IMR-90 (cell line): ENCODE results near the gene CTBP1. TPM values are rescaled to one million over a fixed set of nuclear protein-coding genes. Genes with fewer than 3 reads are reported as not detected.

Experiments
- ATAC-seq: fragments of 200-7000 bp; cut with Tn5 transposase; 2 replicates; pipeline ENCODE4 v1.9.1; 2020; ENCODE audit warnings: low read depth, mild to moderate bottlenecking, moderate library complexity
- BruUV-seq: library from RNA; stranded (reverse); fragments of 400-500 nt; replicated peaks from 2 replicates; lab custom pipeline; 2021; lab: Mats Ljungman, UMichigan
- CTCF ChIA-PET: fragments of 300-600 bp; formaldehyde crosslinking; extraction: SDS; loops from one replicate; lab custom pipeline; 2021; ENCODE audit warnings: antibody characterized with exemption; lab: Yijun Ruan, JAX
- POLR2A ChIA-PET: fragments of 300-600 bp; sonication (Branson Sonifier 250); formaldehyde crosslinking; loops from one replicate; lab custom pipeline; 2022; ENCODE audit warnings: antibody characterized with exemption; ENCODE audit not compliant: unreplicated experiment; lab: Charles Lee
- DNase-seq: peaks from one replicate; pipeline ENCODE4 v3.0.0; 2013
- H2AFZ ChIP-seq: replicated peaks from 2 replicates; pipeline ENCODE3; 2013; ENCODE audit warnings: low read length, mild to moderate bottlenecking; ENCODE audit not compliant: poor library complexity
- H2AK5ac ChIP-seq: 2 replicates; pipeline ENCODE4 v1.6.1; 2013; ENCODE audit warnings: low read depth, low read length, inconsistent platforms
- H2AK9ac ChIP-seq: replicated peaks from 2 replicates; pipeline ENCODE3; 2013; ENCODE audit warnings: mild to moderate bottlenecking, low read depth, low read length, moderate library complexity; ENCODE audit not compliant: poor library complexity
- H2BK120ac ChIP-seq: 2 replicates; pipeline ENCODE4 v1.6.1; 2013; ENCODE audit warnings: low read depth, low read length, inconsistent platforms
- H2BK15ac ChIP-seq: 3 replicates; pipeline ENCODE4 v1.6.1; 2013; ENCODE audit warnings: low read depth, low read length, inconsistent platforms
- H2BK20ac ChIP-seq: 2 replicates; pipeline ENCODE4 v1.6.1; 2013; ENCODE audit warnings: low read depth, mild to moderate bottlenecking, inconsistent platforms, low read length, moderate library complexity
- H2BK5ac ChIP-seq: 2 replicates; pipeline ENCODE4 v1.6.1; 2013; ENCODE audit warnings: mild to moderate bottlenecking, low read depth, low read length, inconsistent platforms; ENCODE audit not compliant: poor library complexity, severe bottlenecking
- H3K14ac ChIP-seq: replicated peaks from 2 replicates; pipeline ENCODE4 v1.6.1; 2013; ENCODE audit warnings: low read depth, low read length, inconsistent platforms
- H3K18ac ChIP-seq: 2 replicates; pipeline ENCODE4 v1.6.1; 2013; ENCODE audit warnings: low read depth, low read length, control low read depth
- H3K23ac ChIP-seq: 2 replicates; pipeline ENCODE4 v1.6.1; 2013; ENCODE audit warnings: low read depth, low read length, inconsistent platforms
- H3K27ac ChIP-seq: 2 replicates; pipeline ENCODE4 v1.5.1; 2013; ENCODE audit warnings: mild to moderate bottlenecking, control low read depth, low read length; ENCODE audit not compliant: insufficient read depth
- H3K27me3 ChIP-seq: 2 replicates; pipeline ENCODE4 v1.6.1; 2013; ENCODE audit warnings: low read length; ENCODE audit not compliant: control insufficient read depth, insufficient read depth
- H3K36me3 ChIP-seq: 2 replicates; pipeline ENCODE4 v1.6.1; 2013; ENCODE audit warnings: low read length, mixed read lengths; ENCODE audit not compliant: control insufficient read depth, insufficient read depth
- H3K4ac ChIP-seq: 2 replicates; pipeline ENCODE4 v1.6.1; 2013; ENCODE audit warnings: low read depth, low read length, inconsistent platforms
- H3K4me1 ChIP-seq: 2 replicates; pipeline ENCODE4 v1.6.1; 2013; ENCODE audit warnings: low read length, mixed read lengths; ENCODE audit not compliant: control insufficient read depth, insufficient read depth
- H3K4me2 ChIP-seq: 2 replicates; pipeline ENCODE4 v1.6.1; 2013; ENCODE audit warnings: low read depth, mild to moderate bottlenecking, control low read depth, low read length, moderate library complexity
- H3K4me3 ChIP-seq: 2 replicates; pipeline ENCODE4 v1.5.1; 2013; ENCODE audit warnings: low read depth, mild to moderate bottlenecking, control low read depth, low read length, moderate library complexity; ENCODE audit not compliant: insufficient read depth
- H3K56ac ChIP-seq: 2 replicates; pipeline ENCODE4 v1.6.1; 2013; ENCODE audit warnings: low read length, inconsistent platforms; ENCODE audit not compliant: insufficient read depth; ENCODE audit errors: extremely low read depth
- H3K79me1 ChIP-seq, 2 experiments: 2 replicates each; pipeline ENCODE4 v1.6.1; 2013; ENCODE audit warnings: low read length in 2 of 2, inconsistent platforms in 1 of 2, low read depth in 1 of 2
- H3K9ac ChIP-seq: 2 replicates; pipeline ENCODE4 v1.6.1; 2013; ENCODE audit warnings: low read depth, low read length, control low read depth
- H3K9me1 ChIP-seq: 2 replicates; pipeline ENCODE4 v1.6.1; 2013; ENCODE audit warnings: low read length, inconsistent platforms; ENCODE audit not compliant: insufficient read depth
- H3K9me3 ChIP-seq: 2 replicates; pipeline ENCODE4 v1.6.1; 2013; ENCODE audit warnings: low read length; ENCODE audit not compliant: control insufficient read depth, insufficient read depth
- H4K20me1 ChIP-seq: 2 replicates; pipeline ENCODE4 v1.6.1; 2013; ENCODE audit warnings: low read length, inconsistent platforms; ENCODE audit not compliant: insufficient read depth
- H4K5ac ChIP-seq: 2 replicates; pipeline ENCODE4 v1.6.1; 2013; ENCODE audit warnings: mild to moderate bottlenecking, low read depth, low read length, control low read depth
- H4K8ac ChIP-seq, 2 experiments: 2 replicates each; pipeline ENCODE4 v1.6.1; 2013; ENCODE audit warnings: low read depth in 2 of 2, low read length in 2 of 2, control low read depth in 1 of 2, inconsistent platforms in 1 of 2
- H4K91ac ChIP-seq: 2 replicates; pipeline ENCODE4 v1.6.1; 2013; ENCODE audit warnings: low read depth, low read length, inconsistent platforms; ENCODE audit not compliant: insufficient read depth
- CEBPB ChIP-seq: IDR thresholded peaks from 2 replicates; pipeline ENCODE4 v1.6.1; 2012; ENCODE audit warnings: low read depth, low read length, improper control_type of control experiment
- ELK1 ChIP-seq: fragments of 150-350 bp; IDR thresholded peaks from 2 replicates; pipeline ENCODE4 v1.6.1; 2016; ENCODE audit warnings: low read depth, mild to moderate bottlenecking, low read length, moderate library complexity, borderline replicate concordance
- FOS ChIP-seq: fragments of 150-350 bp; IDR thresholded peaks from 2 replicates; pipeline ENCODE4 v1.6.1; 2016; ENCODE audit warnings: low read depth, low read length
- MAFK ChIP-seq: IDR thresholded peaks from 2 replicates; pipeline ENCODE4 v1.6.1; 2012; ENCODE audit warnings: low read depth, low read length, improper control_type of control experiment
- MAZ ChIP-seq: IDR thresholded peaks from 2 replicates; pipeline ENCODE4 v1.6.1; 2012; ENCODE audit warnings: low read depth, mild to moderate bottlenecking, low read length, improper control_type of control experiment, moderate library complexity, borderline replicate concordance
- RAD21 ChIP-seq: IDR thresholded peaks from 2 replicates; pipeline ENCODE4 v1.6.1; 2012; ENCODE audit warnings: low read length, improper control_type of control experiment
- RFX5 ChIP-seq: IDR thresholded peaks from 2 replicates; pipeline ENCODE4 v1.8.0; 2012; ENCODE audit warnings: low read depth, mild to moderate bottlenecking, low read length, moderate library complexity
- SMC3 ChIP-seq: fragments of 150-350 bp; IDR thresholded peaks from 2 replicates; pipeline ENCODE4 v1.6.1; 2016; ENCODE audit warnings: low read depth, mild to moderate bottlenecking, antibody characterized with exemption, low read length, moderate library complexity
- WGBS, 2 experiments: methylation state at CpG; one replicate each; pipeline versions ENCODE4 v1.1.5 to v1.1.7; 2013; ENCODE audit warnings: missing lambda C conversion rate in 2 of 2; ENCODE audit not compliant: insufficient read length in 1 of 2; ENCODE audit errors: extremely low coverage in 2 of 2; 5-methylcytosine and 5-hydroxymethylcytosine counted together
- dilution Hi-C: fragments of 300-500 bp; cut with HindIII; formaldehyde crosslinking; loops from one replicate; pipeline ENCODE4 v1.14.3; 2018; ENCODE audit warnings: low sequenced_read_pairs; ENCODE audit not compliant: unreplicated experiment
- in situ Hi-C: fragments of 300-500 bp; cut with MboI; formaldehyde crosslinking; loops from 3 replicates; pipeline ENCODE4 v1.14.3; 2019; ENCODE audit warnings: low sequenced_read_pairs, inconsistent platforms, mixed read lengths
- intact Hi-C: fragments of 100-400 bp; cut with micrococcal nuclease; formaldehyde crosslinking; loops from 2 replicates; pipeline ENCODE4 v1.10.0; 2022
- polyA plus RNA-seq, 3 experiments: library from polyadenylated mRNA; depleted of rRNA; stranded (reverse); fragments of >200 nt; gene quantifications; 2 replicates each; pipeline ENCODE4 v1.2.3, GENCODE V29; 2012; ENCODE audit warnings: low replicate concordance in 1 of 3
- total RNA-seq: library from RNA; depleted of rRNA; stranded (reverse); fragments of >200 nt; gene quantifications from 2 replicates; pipeline ENCODE4 v1.2.3, GENCODE V29; 2012

The CTBP1 gene
- total and polyA plus RNA-seq, 2 of the 4 experiments (the other 2 are of a cell fraction) = 147 to 212 TPM

DNA sequence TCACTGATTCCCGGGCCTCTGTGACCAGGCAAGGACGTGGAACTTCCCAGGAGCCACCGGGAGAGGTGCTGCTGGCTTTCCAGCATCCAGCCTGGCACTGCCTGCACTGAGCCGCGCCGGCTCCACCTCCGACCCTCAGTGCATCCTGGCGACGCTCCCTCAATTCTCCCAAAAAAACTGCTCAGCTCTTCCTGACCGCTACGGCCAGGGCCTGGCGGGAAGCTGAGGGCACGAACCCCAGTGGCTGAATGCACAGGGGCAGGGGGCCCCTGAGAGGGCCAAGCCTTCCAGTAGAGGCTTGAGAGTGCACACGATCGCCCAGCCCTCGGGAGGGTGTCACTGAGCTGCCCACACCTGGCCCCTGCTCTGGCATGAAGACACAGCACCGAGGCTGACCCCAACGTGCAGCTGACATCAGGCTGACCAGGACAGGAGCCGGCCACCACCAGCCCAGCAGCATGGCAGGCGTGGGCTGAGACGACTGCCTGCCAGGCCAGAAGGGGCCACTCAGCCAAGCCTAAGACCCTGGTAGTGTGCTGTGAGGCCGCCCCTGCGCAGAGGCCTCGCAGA lies 6.9 kb downstream of the CTBP1 start:
- no peak overlapping the region for H3K4me2 ChIP-seq
- no peak overlapping the region for H2BK120ac ChIP-seq
- no peak overlapping the region for H2BK20ac ChIP-seq
- no peak overlapping the region for H3K9ac ChIP-seq
- H3K14ac ChIP-seq = no peak overlapping the region
- H2BK5ac ChIP-seq = no peak overlapping the region
- no peak for ATAC-seq
- peaks cover 41% of the 10 kb centered on the region for H3K36me3 ChIP-seq
- peaks cover 90% of the 10 kb centered on the region for H4K20me1 ChIP-seq
- H3K27ac ChIP-seq = no peak overlapping the region
- no peak overlapping the region for H4K8ac ChIP-seq
- 78% methylated on average over 13 of the region's 24 CpGs; no CpG with 5 or more reads in 1 of the 2 experiments for WGBS, 2 experiments
- H4K91ac ChIP-seq = no peak overlapping the region
- no peak overlapping the region for H4K5ac ChIP-seq
- intact Hi-C loops = no loop called here
- DNase-seq = no peak
- peaks cover 32% of the 10 kb centered on the region for H3K9me1 ChIP-seq
- no peak overlapping the region for H3K18ac ChIP-seq
- dilution Hi-C loops = no loop called here
- peaks cover 6 to 67% of the 10 kb centered on the region in 2 experiments; a peak in 3 of 4 replicates for H3K79me1 ChIP-seq
- H3K4me3 ChIP-seq = no peak overlapping the region
- ChIA-PET POLR2A (no interaction called here), CTCF (no interaction called here)
- H3K4ac ChIP-seq = no peak overlapping the region
- no TSS peak for BruUV-seq
- H3K27me3 ChIP-seq = no peaks in the 10 kb centered on the region
- H2AFZ ChIP-seq = no peak overlapping the region
- no peak overlapping the region for H2BK15ac ChIP-seq
- no peak overlapping the region for H3K56ac ChIP-seq
- no peak overlapping the region for H3K23ac ChIP-seq
- H2AK9ac ChIP-seq = no peak overlapping the region
- no peaks in the 10 kb centered on the region for H3K9me3 ChIP-seq
- no peak overlapping the region for H2AK5ac ChIP-seq
- in situ Hi-C loops = no loop called here
- TF ChIP-seq FOS (no peak), RAD21 (no peak), MAZ (no peak), MAFK (no peak), ELK1 (no peak), SMC3 (no peak), CEBPB (no peak), RFX5 (no peak)
- peaks cover 13% of the 10 kb centered on the region for H3K4me1 ChIP-seq
